ENCODE measurements around the gene ARL13B. TPM values are rescaled to one million over a fixed set of nuclear protein-coding genes. Genes with fewer than 3 reads are reported as not detected.

The ARL13B gene
- total RNA-seq: 12.2 and 12.9 TPM in 2 replicates
- total RNA-seq (2013): 7.2 TPM
- polyA plus RNA-seq: 1.3 and 2.7 TPM in 2 replicates
- 11.8 and 27.0 TPM in 2 replicates for polyA minus RNA-seq

GRCh38 chr3:93979850-93980676 is at the start of gene ARL13B:
Gene ARL13B, plus strand, starts transcription at chr3:93980155. Its CDS starts 269 bp downstream, at chr3:93980424.
- no peaks in the 10 kb centered on the region for H3K27me3 ChIP-seq (replicated peaks in 1 of 4; ENCODE audit: control extremely low read depth in 1 of 4, control insufficient read depth in 3 of 4, insufficient read depth in 4 of 4, low read length in 3 of 4)
- H3K9me3 ChIP-seq (ENCODE audit: control extremely low read depth in 1 of 3, control insufficient read depth in 2 of 3, insufficient read depth in 1 of 3, low read length in 2 of 3): peaks cover 0 to 1% (median 0%) of the 10 kb centered on the region in 3 donors
- ATAC-seq (ENCODE audit: low read depth): peak; percentile 100
- peak within 1 kb of the TSS; percentile 86 for H2AFZ ChIP-seq (ENCODE audit: insufficient read depth, low read depth, low read length, poor library complexity, severe bottlenecking)
- H3K79me2 ChIP-seq (ENCODE audit: control insufficient read depth, insufficient read depth, low read length): peaks cover 14% of the 10 kb centered on the region
- DNase-seq: peak; percentile 97
- Mint-ChIP-seq H3K27me3 (peaks cover 4% of the 10 kb centered on the region), H3K27ac (peak within 1 kb of the TSS; percentile 85), H3K9me3 (ENCODE audit: insufficient read depth) (no peaks in the 10 kb centered on the region), H3K4me3 (peak within 1 kb of the TSS; percentile 91), H3K4me1 (peaks cover 16% of the 10 kb centered on the region)
- intact Hi-C loops (cut with micrococcal nuclease): loop anchor here (1.0 to 2.0 kb wide), 2 partner anchors 25 to 82 kb away; partner anchors contain the start of gene DHFR2
- peaks cover 9 to 10% of the 10 kb centered on the region in 2 donors for H3K4me1 ChIP-seq (ENCODE audit: control insufficient read depth in 2 of 2, insufficient read depth in 2 of 2, low read length in 2 of 2)
- no peaks in the 10 kb centered on the region for H3K36me3 ChIP-seq (replicated peaks in 1 of 2; ENCODE audit: control extremely low read depth in 1 of 2, control insufficient read depth in 1 of 2, extremely low read depth in 1 of 2, insufficient read depth in 2 of 2, low read length in 1 of 2)
- CTCF ChIA-PET: interaction anchor here (0.6 to 2.3 kb wide), 4 partner anchors 21 to 83 kb away, joined by 3 to 8 read pairs (median 4); partner anchors contain the start of genes DHFR2 and NSUN3
- H3K27ac ChIP-seq (ENCODE audit: low read length in 2 of 2): peak within 1 kb of the TSS; percentile 87 to 96
- peak within 1 kb of the TSS; percentile 59 to 95 (median 90) for H3K4me3 ChIP-seq (ENCODE audit: control extremely low read depth in 1 of 5, extremely low read depth in 1 of 5, insufficient read depth in 1 of 5, low read depth in 2 of 5, low read length in 4 of 5)
- H3K4me2 ChIP-seq (replicated peaks; ENCODE audit: low read depth, low read length, poor library complexity, severe bottlenecking): peak within 1 kb of the TSS; percentile 89
- under 1% methylated on average over 62 of the region's 66 CpGs for WGBS (ENCODE audit: insufficient coverage)
- H3K9ac ChIP-seq (ENCODE audit: low read length): peak within 1 kb of the TSS; percentile 97
- no peaks in the 10 kb centered on the region for H4K20me1 ChIP-seq (ENCODE audit: control insufficient read depth, insufficient read depth, low read length, poor library complexity, severe bottlenecking)
- TF ChIP-seq, protein P1, sequence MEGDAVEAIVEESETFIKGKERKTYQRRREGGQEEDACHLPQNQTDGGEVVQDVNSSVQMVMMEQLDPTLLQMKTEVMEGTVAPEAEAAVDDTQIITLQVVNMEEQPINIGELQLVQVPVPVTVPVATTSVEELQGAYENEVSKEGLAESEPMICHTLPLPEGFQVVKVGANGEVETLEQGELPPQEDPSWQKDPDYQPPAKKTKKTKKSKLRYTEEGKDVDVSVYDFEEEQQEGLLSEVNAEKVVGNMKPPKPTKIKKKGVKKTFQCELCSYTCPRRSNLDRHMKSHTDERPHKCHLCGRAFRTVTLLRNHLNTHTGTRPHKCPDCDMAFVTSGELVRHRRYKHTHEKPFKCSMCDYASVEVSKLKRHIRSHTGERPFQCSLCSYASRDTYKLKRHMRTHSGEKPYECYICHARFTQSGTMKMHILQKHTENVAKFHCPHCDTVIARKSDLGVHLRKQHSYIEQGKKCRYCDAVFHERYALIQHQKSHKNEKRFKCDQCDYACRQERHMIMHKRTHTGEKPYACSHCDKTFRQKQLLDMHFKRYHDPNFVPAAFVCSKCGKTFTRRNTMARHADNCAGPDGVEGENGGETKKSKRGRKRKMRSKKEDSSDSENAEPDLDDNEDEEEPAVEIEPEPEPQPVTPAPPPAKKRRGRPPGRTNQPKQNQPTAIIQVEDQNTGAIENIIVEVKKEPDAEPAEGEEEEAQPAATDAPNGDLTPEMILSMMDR (IDR thresholded peaks at IDR 0.05): no peak
- TF ChIP-seq EZH2 (IDR thresholded peaks at IDR 0.05; ENCODE audit: borderline replicate concordance, insufficient read depth, low read depth, low read length, poor library complexity, severe bottlenecking): no peak
- POLR2A ChIA-PET: interaction anchor here (1.0 kb wide), 1 partner anchor 83 kb away, joined by 7 read pairs; the partner anchor contains the start of genes DHFR2 and NSUN3
